Erythroblast (primary cell): Measurements from ENCODE around the gene UHMK1.
"Not testable (repeated sequence)": the region's sequence is repeated elsewhere in the genome, so short reads cannot be mapped to it uniquely, and the experiment has no call there.

Experiments
- DNase-seq, 2 experiments: peaks; one replicate each; lab custom pipeline; 2025; lab: John Stamatoyannopoulos, UW
- GATA1 ChIP-seq: IDR thresholded peaks from 2 replicates; pipeline ENCODE4 v1.6.1; 2011; ENCODE audit warnings: low read depth, mild to moderate bottlenecking, control low read depth, low read length, moderate library complexity
- POLR2A ChIP-seq: IDR thresholded peaks from 2 replicates; pipeline ENCODE4 v1.6.1; 2011; ENCODE audit warnings: mild to moderate bottlenecking, low read length

UHMK1 gene

DNA sequence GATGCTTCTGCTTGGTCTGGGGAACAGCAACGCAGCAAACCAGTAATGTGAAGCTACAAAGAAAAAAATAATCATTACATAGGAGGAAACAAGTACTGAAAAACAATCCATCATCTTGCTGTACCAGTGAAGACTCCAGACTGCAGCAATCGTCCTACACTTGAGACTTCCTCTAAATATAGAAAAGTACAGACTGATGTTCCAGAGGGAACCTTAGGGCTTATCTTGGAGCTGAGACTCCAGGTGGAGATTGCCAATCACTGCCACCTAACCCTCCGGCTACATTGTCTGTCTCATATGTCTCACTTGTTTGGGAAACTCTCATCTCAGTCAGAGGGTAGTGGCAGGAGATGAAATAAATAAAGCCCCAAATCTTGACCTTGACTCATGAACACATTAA, 9.4 kb upstream of the UHMK1 start:
- TF ChIP-seq GATA1, result no peak
- no peak for TF ChIP-seq POLR2A
- no peak for DNase-seq

DNA sequence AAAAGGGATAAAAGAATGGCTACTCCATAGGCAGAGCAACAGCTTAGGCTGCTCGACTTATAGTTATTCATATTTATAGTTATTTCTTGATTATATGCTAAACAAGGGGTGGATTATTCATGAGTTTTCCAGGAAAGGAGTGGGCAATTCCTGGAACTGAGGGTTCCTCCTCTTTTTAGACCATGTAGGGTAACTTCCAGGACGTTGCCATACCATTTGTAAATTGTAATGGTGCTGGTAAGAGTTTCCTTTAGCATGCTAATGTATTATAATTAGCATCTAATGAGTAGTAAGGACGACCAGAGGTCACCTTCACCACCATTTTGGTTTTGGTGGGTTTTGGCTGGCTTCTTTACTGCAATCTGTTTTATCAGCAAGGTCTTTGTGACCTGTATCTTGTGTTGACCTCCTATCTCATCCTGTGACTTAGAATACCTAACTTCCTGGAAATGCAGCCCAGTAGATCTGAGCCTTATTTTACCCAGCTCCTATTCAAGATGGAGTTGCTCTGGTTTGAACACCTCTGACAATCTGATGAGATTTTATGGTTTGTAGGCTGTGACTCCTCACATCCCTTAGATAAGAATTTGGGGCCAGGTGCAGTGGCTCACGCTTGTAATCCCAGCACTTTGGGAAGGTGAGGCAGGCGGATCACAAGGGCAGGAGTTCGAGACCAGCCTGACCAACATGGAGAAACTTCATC, 1.9 kb upstream of the UHMK1 start:
- DNase-seq, result not testable (repeated sequence)

- TF ChIP-seq GATA1, result no peak
- no peak for TF ChIP-seq POLR2A
- no peak for DNase-seq
Measured at GRCh38 chr1:162497104-162497722, 405 bp upstream of the UHMK1 start.

DNA sequence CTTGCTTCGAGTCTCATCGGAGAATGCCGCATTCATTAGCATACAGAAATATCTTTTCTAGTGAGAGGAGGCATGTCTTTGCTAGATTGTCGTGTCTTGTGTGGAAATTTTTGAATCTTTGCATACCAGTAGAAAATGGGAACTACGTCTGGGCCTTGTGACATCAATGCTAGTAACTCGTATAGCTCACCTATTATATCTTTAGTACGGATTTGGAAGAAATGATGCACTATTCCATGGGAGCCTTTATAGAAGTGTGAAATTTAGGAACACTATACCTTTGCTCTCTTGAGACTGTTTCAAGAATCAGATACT, 835 bp downstream of the UHMK1 start:
- DNase-seq, result no peak
- no peak for TF ChIP-seq GATA1

DNA sequence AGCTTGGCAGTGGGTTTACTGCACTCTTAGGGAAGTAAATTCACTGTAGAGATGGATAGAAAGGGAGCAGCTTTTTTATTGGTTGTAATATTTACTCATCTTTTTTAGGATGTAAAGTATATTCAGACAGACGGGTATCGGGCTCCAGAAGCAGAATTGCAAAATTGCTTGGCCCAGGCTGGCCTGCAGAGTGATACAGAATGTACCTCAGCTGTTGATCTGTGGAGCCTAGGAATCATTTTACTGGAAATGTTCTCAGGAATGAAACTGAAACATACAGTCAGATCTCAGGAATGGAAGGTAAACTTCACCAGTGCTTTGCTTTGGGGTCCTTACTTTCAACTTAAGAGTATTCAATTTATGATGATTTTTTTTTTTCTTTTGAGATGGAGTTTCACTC, 3.2 kb downstream of the UHMK1 start:
- DNase-seq, result no peak
- no peak for TF ChIP-seq GATA1
- no peak for TF ChIP-seq POLR2A

GRCh38 chr1:162502077-162502476, 4.5 kb downstream of the UHMK1 start:
- no peak for DNase-seq
- no peak for TF ChIP-seq GATA1
- TF ChIP-seq POLR2A, result no peak

GRCh38 chr1:162502928-162503327, 5.3 kb downstream of the UHMK1 start:
- TF ChIP-seq GATA1 (no peak), POLR2A (no peak)
- no peak for DNase-seq

- DNase-seq, result no peak
- TF ChIP-seq POLR2A, result no peak
- TF ChIP-seq GATA1, result no peak
Measured at GRCh38 chr1:162527314-162527713, 29.7 kb downstream of the UHMK1 start.

DNA sequence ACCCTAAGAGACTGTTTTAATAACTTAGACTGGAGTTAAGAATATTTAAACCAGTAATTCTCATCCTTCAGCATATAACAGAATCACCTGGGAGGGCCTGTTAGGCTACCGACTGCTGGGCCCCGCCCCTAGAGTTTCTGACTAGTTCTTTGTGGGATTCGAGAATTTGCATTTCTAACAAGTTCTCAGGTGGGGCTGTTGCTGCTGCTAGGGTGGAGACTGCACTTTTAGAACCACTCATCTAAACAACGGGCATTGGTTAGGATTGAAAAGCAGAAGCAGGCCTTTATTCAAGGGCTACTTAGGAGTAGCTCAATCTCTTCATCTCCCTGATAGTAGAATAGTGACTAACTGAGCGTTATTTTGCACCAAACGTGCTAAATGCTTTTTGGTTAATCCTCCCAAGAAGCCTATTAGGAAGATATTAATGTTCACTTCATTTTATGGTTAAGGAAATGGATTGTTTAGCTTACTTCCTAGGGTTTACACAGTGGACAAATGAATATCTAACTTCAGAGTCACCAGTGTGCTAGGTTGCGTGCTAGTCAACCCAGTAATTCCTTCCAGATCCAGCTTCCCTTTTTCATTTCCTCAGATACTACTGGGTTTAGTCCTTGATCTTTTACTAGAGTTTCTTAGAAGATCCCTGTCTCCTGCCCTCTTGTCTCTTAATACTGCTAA, 32.8 kb downstream of the UHMK1 start:
- no peak for DNase-seq

DNA sequence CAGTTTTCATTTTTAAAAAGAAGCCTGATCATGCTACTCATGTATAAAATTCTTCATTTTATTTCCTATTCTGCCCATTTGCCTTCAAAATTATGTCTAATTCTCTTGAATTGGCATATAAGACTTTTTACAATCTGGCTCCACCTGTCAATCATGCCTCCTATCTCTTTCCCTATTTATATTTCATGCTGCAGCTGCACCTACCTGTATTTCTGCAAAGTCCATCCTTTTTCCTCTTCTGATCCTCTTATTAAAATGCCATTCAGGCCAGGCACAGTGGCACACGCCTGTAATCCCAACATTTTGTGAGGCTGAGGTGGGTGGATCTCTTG, 33.3 kb downstream of the UHMK1 start:
- no peak for TF ChIP-seq POLR2A
- TF ChIP-seq GATA1, result no peak
- no peak for DNase-seq

More for the DNA sequence above, 32.8 kb downstream of the UHMK1 start:
- TF ChIP-seq POLR2A (no peak), GATA1 (no peak)

DNA sequence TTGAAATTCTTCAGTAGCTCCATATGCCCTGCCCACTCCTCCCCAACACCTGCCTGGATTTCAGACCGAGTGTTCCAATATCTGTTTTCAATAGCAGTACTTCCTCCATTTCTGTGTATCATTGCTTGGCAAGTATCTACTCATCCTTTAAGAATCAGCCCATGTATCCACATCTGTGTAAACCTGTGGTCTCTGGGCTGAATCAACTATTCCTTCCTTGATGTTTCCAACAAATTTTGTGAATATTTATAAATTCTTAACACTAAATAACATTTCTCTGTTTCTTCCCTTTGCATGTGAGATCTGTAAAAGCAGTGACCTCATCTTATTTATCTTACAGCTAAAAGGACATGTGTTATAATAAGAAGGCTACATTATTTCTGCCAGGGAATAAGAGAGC, 37.9 kb downstream of the UHMK1 start:
- TF ChIP-seq POLR2A, result no peak
- no peak for TF ChIP-seq GATA1
- DNase-seq, result no peak

- DNase-seq, result no peak
- TF ChIP-seq GATA1 (no peak), POLR2A (no peak)
Measured at GRCh38 chr1:162536511-162536910, 38.9 kb downstream of the UHMK1 start.

GRCh38 chr1:162537216-162537615, 39.6 kb downstream of the UHMK1 start:
- no peak for TF ChIP-seq GATA1
- no peak for TF ChIP-seq POLR2A
- no peak for DNase-seq

GRCh38 chr1:162538815-162539431, 41.3 kb downstream of the UHMK1 start:
- DNase-seq, result no peak
- no peak for TF ChIP-seq GATA1
- TF ChIP-seq POLR2A, result no peak

GRCh38 chr1:162541619-162542141, 44.1 kb downstream of the UHMK1 start:
- no peak for TF ChIP-seq POLR2A
- no peak for TF ChIP-seq GATA1
- DNase-seq, result no peak
